ENCODE measurements around the gene KLRC4.
"Not testable (repeated sequence)": the region's sequence is repeated elsewhere in the genome, so short reads cannot be mapped to it uniquely, and the experiment has no call there.

KLRC4 gene

DNA sequence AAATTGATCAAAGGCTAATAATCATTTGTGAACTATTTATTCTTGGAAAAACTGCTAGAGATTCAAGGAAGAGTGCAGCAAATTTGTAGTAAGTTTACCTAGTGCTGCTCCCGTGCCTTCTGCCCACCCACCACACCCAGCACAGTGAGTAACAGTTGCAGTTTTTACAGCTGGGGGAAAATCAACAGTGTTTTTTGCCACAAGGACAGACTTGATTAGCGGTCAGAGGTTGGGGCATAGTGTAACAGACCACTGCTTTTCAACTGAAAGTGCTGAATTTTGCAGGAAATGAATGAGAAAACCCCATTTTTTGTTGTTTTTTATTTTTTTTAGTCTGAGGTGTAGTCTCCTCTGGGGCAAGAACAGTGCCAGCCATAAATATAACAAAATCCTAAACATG lies 12.3 kb downstream of the KLRC4 start:
- DNase-seq (ENCODE audit: low read depth in 2 of 2) = no peak

DNA sequence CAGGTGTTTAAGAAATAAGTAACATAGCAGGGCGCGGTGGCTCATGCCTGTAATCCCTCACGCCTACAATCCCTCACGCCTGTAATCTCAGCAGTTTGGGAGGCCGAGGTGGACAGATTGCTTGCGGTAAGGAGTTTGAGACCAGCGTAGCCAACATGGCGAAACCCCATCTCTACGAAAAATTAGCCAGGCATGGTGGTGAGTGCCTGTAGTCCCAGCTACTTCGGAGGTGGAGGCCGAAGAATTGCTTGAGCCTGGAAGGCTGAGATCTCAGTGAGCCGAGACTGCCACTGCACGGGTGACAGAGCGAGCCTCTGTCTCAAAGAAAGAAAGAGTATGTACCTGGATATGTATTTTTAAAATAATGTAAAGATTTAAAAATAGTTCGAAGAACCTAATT lies 13.4 kb downstream of the KLRC4 start:
- DNase-seq (ENCODE audit: low read depth in 2 of 2) = not testable (repeated sequence)

DNA sequence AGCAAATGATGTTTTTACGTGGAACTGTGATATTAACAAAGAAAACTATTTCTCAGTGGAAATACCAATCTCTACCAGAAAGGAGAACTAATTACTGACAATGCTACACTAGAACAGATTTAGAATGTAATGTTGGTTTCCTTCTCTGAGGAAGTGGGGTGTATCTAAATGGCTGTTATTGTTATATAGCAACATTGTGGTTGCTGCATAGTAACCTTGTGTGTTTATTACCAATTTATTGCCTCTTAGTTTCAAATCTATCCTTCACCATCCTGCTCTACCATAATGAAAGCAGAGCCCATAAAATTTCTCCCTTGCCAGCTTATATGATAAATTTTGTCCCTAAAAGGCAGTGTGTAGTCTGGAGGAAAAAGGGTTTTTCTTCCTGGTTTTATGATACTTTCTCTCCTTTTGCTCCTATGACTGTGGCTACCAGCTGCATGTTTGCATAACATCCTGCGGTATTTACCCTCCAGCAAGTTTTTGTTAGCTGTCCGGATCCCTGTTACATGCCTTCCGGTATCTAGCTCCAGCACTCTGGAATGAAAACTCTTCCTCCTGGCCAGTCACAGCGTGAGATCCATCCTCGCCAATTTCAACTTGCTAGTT lies 14.1 kb downstream of the KLRC4 start:
- no peak for DNase-seq (ENCODE audit: low read depth in 2 of 2)

DNA sequence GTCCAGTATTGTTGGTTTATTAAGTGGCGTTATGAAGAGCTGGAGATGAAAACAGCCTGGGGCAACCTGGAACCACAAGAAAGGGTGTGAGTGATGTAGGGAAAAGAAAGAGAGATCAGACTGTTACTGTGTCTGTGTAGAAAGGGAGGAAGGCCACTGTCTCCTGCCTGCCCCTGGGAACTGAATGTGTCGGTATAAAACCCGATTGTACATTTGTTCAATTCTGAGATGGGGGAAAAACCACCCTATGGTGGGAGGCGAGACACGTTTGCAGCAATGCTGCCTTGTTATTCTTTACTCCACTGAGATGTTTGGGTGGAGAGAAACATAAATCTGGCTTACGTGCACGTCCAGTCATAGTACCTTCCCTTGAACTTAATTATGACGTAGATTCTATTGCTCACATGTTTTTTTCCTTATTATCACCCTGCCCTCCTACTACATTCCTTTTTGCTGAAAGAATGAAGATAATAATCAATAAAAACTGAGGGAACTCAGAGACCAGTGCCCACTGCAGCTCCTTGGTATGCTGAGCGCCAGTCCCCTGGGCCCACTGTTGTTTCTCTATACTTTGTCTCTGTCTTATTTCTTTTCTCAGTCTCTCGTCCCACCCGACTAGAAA lies 14.9 kb downstream of the KLRC4 start:
- DNase-seq (ENCODE audit: low read depth in 2 of 2) = not testable (repeated sequence)

DNA sequence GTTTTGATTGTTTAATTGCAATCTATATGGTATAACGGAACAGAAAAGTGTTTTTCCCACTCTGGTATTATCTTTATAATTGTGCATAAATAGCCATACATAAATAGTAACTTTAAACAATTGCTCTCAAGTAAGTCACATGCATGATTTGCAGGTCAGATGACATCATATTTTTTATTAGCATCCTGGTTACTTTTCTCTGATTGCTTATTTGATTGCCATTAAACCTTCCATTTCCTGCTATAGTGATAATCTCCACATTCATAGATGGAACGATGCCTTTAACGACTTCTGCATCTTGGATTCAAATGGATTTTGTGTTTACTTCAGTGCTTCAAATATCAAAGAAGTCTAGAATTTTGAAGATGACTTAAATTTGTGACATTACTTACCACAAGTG lies 16.3 kb downstream of the KLRC4 start:
- DNase-seq (ENCODE audit: low read depth in 2 of 2) = no peak

DNA sequence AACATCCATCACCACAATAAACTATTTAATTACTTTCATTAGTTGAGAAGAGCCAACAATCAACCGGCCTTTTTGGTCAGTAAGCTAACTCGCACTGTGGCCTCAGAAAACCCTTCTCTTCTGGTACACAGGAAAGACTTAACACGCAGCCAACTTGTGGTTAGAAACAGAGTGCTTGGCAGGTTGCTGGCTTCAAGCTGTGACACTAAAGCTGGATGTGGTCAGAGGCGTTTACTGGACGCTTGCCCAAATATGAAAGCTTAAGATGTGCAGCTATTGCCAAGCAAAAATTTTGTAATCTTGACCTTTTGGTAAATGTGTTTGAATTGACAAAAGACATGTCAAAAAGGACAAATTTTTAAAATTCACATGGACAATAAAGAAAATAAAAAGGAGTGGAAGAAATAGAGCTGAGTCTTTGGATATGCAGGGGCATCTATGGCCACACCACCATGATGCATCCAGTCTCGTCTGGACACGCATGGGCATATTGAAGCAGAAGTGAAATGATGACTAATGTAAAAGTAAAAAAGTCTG lies 17.1 kb downstream of the KLRC4 start:
- no peak for DNase-seq (ENCODE audit: low read depth in 2 of 2)

DNA sequence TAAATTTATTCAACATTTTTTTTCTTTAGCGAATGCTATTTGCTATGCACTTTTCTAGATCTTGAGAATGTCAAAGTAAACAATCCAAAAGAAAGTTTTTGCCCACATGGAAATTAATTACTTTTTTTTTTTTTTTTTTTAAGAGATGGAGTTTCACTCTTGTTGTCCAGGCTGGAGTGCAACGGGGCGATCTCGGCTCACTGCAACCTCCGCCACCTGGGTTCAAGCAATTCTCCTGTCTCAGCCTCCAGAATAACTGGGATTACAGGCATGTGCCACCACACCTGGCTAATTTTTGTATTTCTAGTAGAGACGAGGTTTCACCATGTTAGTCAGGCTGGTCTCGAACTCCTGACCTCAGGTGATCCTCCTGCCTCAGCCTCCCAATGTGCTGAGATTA lies 18.6 kb downstream of the KLRC4 start:
- not testable (repeated sequence) for DNase-seq (ENCODE audit: low read depth in 2 of 2)

DNA sequence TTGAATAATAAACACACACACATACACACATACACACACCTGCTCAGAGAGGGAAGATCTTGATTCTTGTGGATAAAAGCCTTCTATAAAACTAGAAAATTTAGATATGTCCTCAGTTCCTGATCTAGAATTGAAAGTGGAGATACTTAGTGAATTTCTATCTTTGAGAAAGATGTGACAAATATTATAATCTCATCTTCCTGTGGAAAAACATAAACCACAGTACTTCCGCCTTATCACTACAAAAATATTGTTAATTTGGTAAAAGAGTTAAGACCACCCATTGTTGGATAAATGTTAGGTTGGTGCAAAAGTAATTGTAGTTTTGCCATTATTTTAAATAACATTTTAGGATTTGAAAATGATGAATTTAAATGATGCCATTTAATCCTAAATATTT lies 19.7 kb downstream of the KLRC4 start, which contains the start of gene KLRK1:
Gene KLRK1, minus strand, starts transcription at position 138 of the 400 bp plus-strand sequence. CDS start 1,231 bp downstream, outside the sequence.
- no peak for DNase-seq (ENCODE audit: low read depth in 2 of 2)

DNA sequence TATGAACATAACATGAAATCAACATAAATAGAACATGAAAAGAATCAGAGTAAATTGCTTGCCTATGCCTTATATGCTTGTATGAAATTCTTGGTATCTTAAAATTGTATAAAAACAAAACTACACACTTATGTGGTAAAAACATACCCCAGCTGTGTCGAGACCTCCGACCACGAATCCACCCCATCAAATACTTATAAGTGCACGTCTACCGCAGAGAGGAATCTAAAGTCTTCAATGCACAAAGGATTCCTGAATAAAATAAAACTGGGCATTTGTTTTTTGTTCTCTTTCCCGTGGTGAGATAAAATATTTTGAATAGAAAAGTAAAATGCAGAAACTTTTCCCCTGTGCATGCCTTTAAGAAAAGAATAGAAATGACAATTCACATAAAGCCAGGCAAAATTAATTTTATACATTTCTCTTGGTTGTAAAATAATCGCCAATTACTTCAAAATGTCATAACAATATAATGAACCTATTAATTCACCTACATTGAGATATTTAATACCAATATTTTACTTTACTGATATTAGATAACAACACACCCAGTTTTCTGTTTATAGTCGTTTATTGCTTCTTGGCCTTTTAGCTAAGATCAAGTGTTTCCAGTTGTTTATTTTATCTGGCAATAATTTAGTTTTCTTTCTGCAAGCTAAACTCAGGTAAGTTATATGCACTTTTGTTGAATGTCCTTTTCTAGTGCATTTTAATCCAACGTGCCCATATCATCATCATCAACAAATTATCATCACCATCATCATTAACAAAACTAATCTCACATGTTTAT lies 20.7 kb downstream of the KLRC4 start:
- DNase-seq (ENCODE audit: low read depth in 2 of 2) = no peak

DNA sequence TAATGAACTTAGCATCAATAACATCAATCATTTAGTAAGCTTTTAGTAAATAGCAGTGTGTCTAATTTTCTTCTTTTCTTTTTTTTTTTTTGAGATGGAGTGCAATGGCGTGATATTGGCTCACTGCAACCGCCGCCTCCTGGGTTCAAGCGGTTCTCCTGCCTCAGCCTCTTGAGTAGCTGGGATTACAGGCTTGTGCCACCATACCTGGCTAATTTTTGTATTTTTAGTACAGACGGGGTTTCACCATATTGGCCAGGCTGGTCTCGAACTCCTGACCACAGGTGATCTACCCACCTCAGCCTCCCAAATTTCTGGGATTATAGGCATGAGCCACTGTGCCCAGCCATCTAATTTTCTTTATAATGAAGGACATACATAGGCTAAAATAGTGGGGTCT lies 22.1 kb downstream of the KLRC4 start:
- DNase-seq (ENCODE audit: low read depth in 2 of 2) = not testable (repeated sequence)

DNA sequence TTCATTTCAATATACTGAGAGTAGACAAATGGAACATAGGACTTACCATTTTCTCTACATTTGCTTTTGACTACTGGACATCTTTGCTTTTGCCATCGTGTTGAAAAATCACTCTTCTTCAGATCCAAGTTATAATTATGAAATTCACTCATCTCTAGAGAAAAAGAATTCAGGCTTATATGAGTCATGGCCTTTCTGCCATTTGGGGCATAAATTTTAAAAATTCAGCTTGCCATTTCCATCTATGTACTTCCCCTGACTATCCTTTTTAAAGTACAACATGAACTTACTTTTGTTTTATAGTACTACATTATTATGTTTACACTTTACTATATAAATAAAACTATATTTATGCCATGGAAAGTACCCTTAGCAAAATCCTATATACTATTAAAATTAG lies 22.7 kb downstream of the KLRC4 start:
- DNase-seq (ENCODE audit: low read depth in 2 of 2) = no peak

DNA sequence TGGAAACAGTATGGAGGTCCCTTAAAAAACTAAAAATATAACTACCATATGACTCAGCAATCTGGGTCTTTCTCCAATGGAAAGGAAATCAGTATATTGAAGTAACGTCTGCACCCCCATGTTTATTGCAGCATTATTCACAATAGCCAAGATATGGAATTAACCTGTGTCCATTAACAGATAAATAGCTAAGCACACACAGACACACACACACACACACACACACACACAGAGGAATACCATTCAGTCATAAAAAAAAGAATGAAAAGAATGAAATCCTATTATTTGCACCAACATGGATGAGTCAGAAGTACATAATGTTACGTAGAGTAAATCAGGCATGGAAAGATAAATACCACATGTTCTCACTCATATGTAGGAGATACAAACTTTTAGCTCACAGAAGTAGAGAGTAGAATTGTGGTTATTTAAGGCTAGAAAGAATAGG lies 24.4 kb downstream of the KLRC4 start:
- DNase-seq (ENCODE audit: low read depth in 2 of 2) = no peak

DNA sequence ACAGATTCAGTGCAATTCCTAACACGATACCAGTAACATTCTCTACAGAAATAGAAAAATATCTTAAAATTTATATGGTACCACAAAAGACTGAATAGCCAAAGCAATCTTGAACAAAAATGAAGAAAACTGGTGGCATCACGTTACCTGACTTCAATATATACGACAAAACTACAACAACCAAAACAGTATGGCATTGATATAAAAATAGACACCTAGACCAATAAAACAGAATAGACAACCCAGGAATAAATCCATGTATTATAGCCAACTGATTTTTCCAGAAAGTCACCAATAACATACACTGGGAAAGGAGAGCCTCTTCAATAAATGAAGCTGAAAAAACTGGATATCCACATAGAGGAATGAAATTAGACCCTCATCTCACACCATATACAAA lies 25.4 kb downstream of the KLRC4 start:
- no peak for DNase-seq (ENCODE audit: low read depth in 2 of 2)

DNA sequence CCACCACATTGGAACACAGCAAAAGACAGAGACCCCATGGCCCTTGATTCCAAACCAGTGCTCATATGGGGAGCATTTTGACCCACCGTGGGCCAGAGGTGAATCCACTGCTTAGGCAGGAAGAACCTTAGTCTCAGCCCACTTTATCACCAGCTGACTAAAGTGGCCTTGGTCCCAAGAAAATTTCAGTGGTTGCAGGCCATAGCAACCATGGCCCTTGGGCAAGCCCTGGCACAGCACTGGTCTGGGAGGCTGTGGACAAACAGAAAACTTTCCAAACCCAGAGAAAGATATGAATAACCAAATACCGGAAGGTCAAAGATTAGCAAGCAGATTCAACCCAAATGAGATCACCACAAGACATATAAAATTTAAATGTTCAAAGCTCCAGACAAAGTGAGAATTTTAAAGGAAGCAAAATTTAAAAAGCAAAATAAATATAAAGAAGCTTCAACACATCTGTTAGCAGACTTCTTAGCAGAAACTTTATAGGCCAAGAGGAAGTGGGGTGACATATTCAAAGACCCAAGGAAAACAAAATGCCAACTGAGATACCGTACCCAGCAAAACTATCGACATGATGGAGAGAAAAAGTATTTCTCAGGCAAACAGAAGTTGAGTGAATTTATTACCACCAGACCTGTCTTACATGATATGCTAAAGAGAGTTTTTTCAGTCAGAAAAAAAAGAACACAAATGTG lies 27.5 kb downstream of the KLRC4 start:
- no peak for DNase-seq (ENCODE audit: low read depth in 2 of 2)

DNA sequence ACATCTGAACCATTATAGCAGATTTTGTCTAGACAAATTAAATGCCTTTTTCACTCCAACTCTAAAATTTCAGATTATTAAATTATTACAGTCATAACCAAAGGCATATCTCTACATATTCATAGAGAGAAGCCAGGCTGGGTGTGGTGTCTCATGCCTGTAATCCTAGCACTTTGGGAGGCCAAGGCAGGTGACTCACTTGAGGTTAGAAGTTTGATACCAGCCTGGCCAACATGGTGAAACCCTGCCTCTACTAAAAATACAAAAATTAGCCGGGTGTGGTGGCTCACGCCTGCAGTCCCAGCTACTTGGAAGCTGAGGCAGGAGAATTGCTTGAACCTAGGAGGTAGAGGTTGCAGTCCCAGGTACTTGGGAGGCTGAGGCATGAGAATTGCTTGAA lies 30.8 kb downstream of the KLRC4 start:
- DNase-seq (ENCODE audit: low read depth in 2 of 2) = not testable (repeated sequence)

DNA sequence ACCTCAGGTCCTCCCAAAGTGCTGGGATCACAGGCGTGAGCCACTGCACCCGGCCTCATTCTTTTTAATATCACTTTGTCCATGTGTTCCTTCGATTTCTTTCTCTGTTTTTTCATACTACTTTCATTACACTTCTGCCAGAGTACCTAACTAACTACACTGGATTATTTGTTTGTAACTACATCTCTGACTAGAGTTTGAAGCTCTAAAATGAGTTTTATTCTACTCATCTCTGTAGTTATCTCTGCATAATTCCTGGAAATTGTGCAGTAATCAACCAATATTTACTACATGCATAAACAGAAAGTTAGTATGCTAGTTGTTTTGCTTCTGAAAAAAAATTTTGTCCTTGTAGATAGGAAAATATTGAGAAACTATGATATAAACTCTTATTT lies 34.9 kb downstream of the KLRC4 start:
- DNase-seq (ENCODE audit: low read depth in 2 of 2) = no peak

DNA sequence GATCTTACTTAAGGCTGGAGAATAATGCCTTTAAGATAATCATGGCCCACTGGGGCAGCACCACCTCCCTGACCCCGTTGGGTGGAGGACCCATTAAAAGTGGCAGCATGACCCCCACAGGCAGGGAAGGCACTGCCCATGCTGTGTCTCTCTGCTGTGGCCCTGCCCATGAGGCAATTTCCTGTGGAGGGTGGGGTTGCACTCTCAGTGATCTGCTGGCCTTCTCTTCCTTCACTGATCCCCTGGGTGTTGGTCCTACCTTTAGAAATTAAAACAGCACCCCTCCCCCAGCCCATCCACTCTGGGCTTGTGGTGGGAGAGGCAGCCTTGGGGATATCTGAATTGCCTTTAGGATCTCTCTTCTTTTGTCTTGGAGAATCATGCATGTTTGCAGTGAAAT lies 37.0 kb downstream of the KLRC4 start:
- DNase-seq (ENCODE audit: low read depth in 2 of 2) = no peak

DNA sequence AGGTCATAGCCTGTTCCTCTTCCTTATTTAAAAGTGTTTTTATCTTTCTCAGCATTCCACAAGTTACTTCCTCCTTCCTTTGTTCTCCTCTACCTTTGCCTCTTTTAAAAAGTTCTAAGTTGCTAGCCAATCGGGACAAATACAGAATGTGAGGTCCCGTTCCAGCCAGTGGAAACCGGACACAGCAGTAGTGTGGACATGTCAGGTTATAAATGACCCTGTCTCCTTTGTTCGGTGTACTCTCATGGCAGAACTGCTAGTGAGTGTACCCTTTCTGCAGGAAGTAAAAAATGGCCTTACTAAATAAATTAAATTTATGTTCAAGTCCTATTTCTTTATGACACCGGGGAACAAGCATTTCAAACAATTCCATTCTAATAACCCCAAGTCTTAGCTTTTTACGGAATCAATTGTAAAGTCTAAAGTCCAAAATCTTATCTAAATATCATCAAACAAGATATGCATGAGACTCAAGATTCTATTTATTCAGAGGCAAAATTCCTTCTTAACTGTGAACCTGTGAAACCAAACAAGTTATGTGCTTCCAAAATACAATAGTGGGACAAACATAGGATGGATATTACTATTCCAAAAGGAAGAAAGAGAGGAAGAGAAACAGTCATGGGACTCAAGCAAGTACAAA lies 37.5 kb downstream of the KLRC4 start:
- DNase-seq (ENCODE audit: low read depth in 2 of 2) = not testable (repeated sequence)

DNA sequence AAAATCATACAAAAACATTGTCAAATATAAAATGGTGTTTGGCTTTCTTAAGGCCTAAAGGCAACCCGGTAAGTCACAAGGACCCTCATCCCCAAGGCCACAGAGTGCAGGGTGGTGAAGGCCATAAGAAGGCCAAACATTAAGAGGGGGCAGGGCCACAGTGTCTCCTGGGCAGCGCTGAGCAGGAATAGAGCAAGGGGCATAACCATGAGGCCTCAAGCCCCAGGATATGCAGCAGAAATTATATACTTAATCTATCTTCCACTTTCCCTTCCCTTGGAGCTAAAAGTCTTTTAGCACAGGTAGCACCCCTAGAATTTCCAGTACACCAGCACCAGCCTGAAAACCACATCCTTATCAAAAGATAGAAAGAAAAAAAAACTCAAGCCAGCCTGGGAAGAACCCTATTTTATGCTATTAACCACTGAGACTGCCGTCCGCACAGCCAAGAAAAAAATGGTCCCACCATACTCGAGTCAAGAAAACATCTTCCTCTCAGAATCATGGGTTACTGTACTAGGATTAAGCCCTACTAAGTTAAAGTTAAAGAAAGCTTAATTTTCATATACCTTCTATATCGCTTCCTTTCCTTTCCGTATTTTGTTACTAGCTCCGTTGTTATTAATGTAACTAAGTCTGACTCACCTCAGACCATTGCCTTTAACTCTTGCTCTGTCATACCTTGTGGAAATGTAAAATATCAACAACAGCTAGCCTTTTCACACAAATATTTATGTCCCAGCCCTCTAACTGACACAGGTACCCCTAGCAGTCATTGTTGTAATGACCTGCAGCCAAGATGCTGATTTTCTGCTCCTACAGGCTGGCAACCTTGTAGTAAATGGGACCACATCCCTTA lies 39.8 kb downstream of the KLRC4 start:
- no peak for DNase-seq (ENCODE audit: low read depth in 2 of 2)
